Progenitor cell of endocrine pancreas (in vitro differentiated cells): ENCODE results near the gene ANXA11. TPM values are rescaled to one million over a fixed set of nuclear protein-coding genes. Genes with fewer than 3 reads are reported as not detected.

Experiments
- DNase-seq: peaks from one replicate; pipeline ENCODE4 v3.0.0; 2021; ENCODE audit warnings: low spot score; ENCODE audit not compliant: unreplicated experiment
- H3K27ac Mint-ChIP-seq: 2 replicates; pipeline ENCODE4 v1.8.0; 2021; ENCODE audit warnings: mild to moderate bottlenecking, moderate library complexity, mixed read lengths
- H3K27me3 Mint-ChIP-seq: 2 replicates; pipeline ENCODE4 v1.8.0; 2021; ENCODE audit warnings: mixed read lengths
- H3K36me3 Mint-ChIP-seq: 2 replicates; pipeline ENCODE4 v1.8.0; 2022; ENCODE audit warnings: mixed read lengths; ENCODE audit not compliant: insufficient read depth
- H3K4me1 Mint-ChIP-seq: 2 replicates; pipeline ENCODE4 v1.8.0; 2021; ENCODE audit warnings: low read depth, mixed read lengths
- H3K4me3 Mint-ChIP-seq: 2 replicates; pipeline ENCODE4 v1.8.0; 2021; ENCODE audit warnings: low read depth, mild to moderate bottlenecking, moderate library complexity, mixed read lengths
- H3K9me3 Mint-ChIP-seq: 2 replicates; pipeline ENCODE4 v1.8.0; 2021; ENCODE audit warnings: low read depth, mixed read lengths
- CTCF ChIP-seq: fragments of 200-600 bp; sonication (generic); IDR thresholded peaks from one replicate; pipeline ENCODE4 v1.5.0; 2021; ENCODE audit warnings: antibody characterized with exemption, mild to moderate bottlenecking; ENCODE audit not compliant: unreplicated experiment
- total RNA-seq: library from RNA; stranded (reverse); gene quantifications from 2 replicates; pipeline ENCODE4 v1.2.1, GENCODE V29; 2021

The ANXA11 gene
- total RNA-seq, 1 donor from 2014 or later, result 120 TPM

GRCh38 chr10:80195046-80195574 is 10.2 kb downstream of the ANXA11 start:
- H3K9me3 Mint-ChIP-seq, result peaks cover 5% of the 10 kb centered on the region
- H3K27ac Mint-ChIP-seq, result peak overlapping the region; percentile 97
- no peak for TF ChIP-seq CTCF
- H3K27me3 Mint-ChIP-seq, result no peaks in the 10 kb centered on the region
- H3K4me1 Mint-ChIP-seq, result peaks cover 39% of the 10 kb centered on the region
- H3K36me3 Mint-ChIP-seq, result peaks cover 9% of the 10 kb centered on the region
- no peak overlapping the region for H3K4me3 Mint-ChIP-seq
- no peak for DNase-seq

- H3K36me3 Mint-ChIP-seq, result peaks cover 10% of the 10 kb centered on the region
- no peak overlapping the region for H3K4me3 Mint-ChIP-seq
- H3K27me3 Mint-ChIP-seq, result no peaks in the 10 kb centered on the region
- H3K4me1 Mint-ChIP-seq, result peaks cover 38% of the 10 kb centered on the region
- TF ChIP-seq CTCF, result no peak
- peaks cover 5% of the 10 kb centered on the region for H3K9me3 Mint-ChIP-seq
- no peak overlapping the region for H3K27ac Mint-ChIP-seq
- DNase-seq, result no peak
These were observed 10.8 kb downstream of the ANXA11 start for GRCh38 chr10:80194373-80195045.

GRCh38 chr10:80192553-80192952 is 12.8 kb downstream of the ANXA11 start:
- Mint-ChIP-seq H3K9me3 (peaks cover 5% of the 10 kb centered on the region), H3K4me3 (no peak overlapping the region), H3K36me3 (peaks cover 10% of the 10 kb centered on the region), H3K27me3 (no peaks in the 10 kb centered on the region), H3K27ac (no peak overlapping the region), H3K4me1 (peaks cover 29% of the 10 kb centered on the region)
- no peak for DNase-seq
- TF ChIP-seq CTCF, result no peak

GRCh38 chr10:80191589-80192270 is 13.6 kb downstream of the ANXA11 start:
- TF ChIP-seq CTCF, result no peak
- peaks cover 26% of the 10 kb centered on the region for H3K4me1 Mint-ChIP-seq
- H3K9me3 Mint-ChIP-seq, result peaks cover 5% of the 10 kb centered on the region
- H3K27ac Mint-ChIP-seq, result peak overlapping the region; percentile 29
- H3K36me3 Mint-ChIP-seq, result peaks cover 12% of the 10 kb centered on the region
- no peaks in the 10 kb centered on the region for H3K27me3 Mint-ChIP-seq
- no peak overlapping the region for H3K4me3 Mint-ChIP-seq
- DNase-seq, result no peak

- peaks cover 6% of the 10 kb centered on the region for H3K4me1 Mint-ChIP-seq
- TF ChIP-seq CTCF, result no peak
- DNase-seq, result no peak
- no peaks in the 10 kb centered on the region for H3K27me3 Mint-ChIP-seq
- H3K36me3 Mint-ChIP-seq, result peaks cover 11% of the 10 kb centered on the region
- peaks cover 5% of the 10 kb centered on the region for H3K9me3 Mint-ChIP-seq
- H3K27ac Mint-ChIP-seq, result no peak overlapping the region
- no peak overlapping the region for H3K4me3 Mint-ChIP-seq
These were observed 16.6 kb downstream of the ANXA11 start for GRCh38 chr10:80188713-80189112.
